ENCODE measurements around the gene SCN7A.

The SCN7A gene

DNA sequence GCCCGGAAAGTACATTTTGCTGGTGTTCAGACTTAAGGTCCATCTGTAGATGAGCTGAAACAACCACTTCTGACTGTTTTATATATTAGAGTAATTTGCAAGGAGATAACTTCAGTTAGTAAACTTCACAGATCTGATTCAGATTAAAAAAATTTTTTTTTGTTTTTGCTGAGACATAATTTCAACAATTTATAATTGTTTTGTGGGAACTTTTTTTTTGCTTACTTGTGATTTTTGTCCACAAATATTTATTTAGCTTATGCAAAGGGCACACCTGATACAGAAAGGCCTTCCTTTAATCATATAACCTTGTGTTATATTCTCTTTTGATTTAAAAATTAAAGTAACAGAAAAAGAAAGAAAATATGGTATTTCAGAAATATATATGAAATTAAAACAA lies 108.7 kb downstream of the SCN7A start:
- no peak for DNase-seq (ENCODE audit: low spot score in 2 of 2)
- ATAC-seq, result no peak
- no peak overlapping the region for H3K27ac Mint-ChIP-seq
- H3K4me3 Mint-ChIP-seq, result no peak overlapping the region
- no peaks in the 10 kb centered on the region for H3K4me1 Mint-ChIP-seq
- no peaks in the 10 kb centered on the region for H3K36me3 Mint-ChIP-seq
- H3K9me3 Mint-ChIP-seq, result peaks cover 4% of the 10 kb centered on the region

DNA sequence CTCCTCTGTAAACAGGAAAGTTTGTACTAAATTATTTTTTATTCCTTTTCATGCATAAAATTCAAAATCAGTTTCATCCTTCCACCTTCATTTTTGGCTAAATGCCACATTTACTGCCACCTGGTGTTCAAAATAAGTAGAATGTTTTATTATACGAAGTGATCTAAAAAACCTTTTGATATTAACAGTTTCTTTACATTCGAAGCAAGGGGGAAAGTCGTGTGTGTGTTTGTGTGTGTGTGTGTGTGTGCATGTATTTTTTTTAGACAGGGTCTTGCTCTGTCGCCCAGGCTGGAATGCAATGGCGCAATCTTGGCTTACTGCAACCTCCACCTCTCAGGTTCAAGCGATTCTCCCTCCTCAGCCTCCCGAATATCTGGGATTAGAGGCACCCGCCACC lies 109.3 kb downstream of the SCN7A start:
- no peak for DNase-seq (ENCODE audit: low spot score in 2 of 2)
- no peak for ATAC-seq
- H3K36me3 Mint-ChIP-seq, result no peaks in the 10 kb centered on the region

DNA sequence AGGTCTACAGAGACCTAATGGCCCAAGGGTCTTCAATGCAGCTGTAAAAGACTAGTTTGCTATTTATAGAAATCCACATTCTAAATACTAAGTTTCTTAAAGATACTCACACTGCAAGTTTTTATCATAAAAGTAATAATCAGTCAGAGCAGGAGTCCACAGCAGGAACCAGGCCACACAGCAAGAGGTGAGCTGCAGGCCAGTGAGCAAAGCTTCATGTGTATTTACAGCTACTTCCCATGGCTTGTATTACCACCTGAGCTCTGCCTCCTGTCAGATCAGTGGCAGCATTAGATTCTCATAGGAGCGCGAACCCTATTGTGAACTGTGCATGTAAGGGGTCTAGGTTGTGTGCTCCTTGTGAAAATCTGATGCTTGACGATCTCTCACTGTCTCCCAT lies 111.6 kb downstream of the SCN7A start:
- peaks cover under 1% of the 10 kb centered on the region for H3K9me3 Mint-ChIP-seq
- ATAC-seq (no peak), DNase-seq (ENCODE audit: low spot score in 2 of 2) (no peak)
- H3K4me3 Mint-ChIP-seq, result no peak overlapping the region
- H3K27ac Mint-ChIP-seq, result no peak overlapping the region
- no peaks in the 10 kb centered on the region for H3K36me3 Mint-ChIP-seq
- H3K4me1 Mint-ChIP-seq, result no peaks in the 10 kb centered on the region

More for the DNA sequence above, 109.3 kb downstream of the SCN7A start:
- Mint-ChIP-seq H3K4me1 (no peaks in the 10 kb centered on the region), H3K27ac (no peak overlapping the region), H3K9me3 (peaks cover 4% of the 10 kb centered on the region), H3K4me3 (no peak overlapping the region)

DNA sequence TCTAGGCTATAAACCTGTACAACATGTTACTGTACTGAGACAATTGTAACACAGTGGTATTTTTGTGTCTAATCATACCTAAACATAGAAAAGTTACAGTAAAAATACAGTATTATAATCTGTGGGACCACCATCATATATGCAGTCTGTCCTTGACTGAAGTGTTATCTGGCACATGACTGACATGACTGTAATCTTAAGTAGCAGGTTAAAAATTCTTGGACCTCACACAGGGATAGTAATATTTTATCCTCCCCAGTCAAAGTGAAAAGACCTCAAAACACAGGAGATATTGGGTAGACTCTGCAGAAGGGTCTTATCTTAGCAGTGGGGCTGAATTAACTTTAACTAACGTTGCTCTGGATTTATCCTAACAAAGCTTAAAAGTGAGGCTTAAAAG lies 113.4 kb downstream of the SCN7A start:
- DNase-seq (ENCODE audit: low spot score in 2 of 2) (no peak), ATAC-seq (no peak)
- no peaks in the 10 kb centered on the region for H3K9me3 Mint-ChIP-seq
- H3K27ac Mint-ChIP-seq, result no peak overlapping the region
- H3K4me1 Mint-ChIP-seq, result no peaks in the 10 kb centered on the region
- H3K36me3 Mint-ChIP-seq, result no peaks in the 10 kb centered on the region
- H3K4me3 Mint-ChIP-seq, result no peak overlapping the region

DNA sequence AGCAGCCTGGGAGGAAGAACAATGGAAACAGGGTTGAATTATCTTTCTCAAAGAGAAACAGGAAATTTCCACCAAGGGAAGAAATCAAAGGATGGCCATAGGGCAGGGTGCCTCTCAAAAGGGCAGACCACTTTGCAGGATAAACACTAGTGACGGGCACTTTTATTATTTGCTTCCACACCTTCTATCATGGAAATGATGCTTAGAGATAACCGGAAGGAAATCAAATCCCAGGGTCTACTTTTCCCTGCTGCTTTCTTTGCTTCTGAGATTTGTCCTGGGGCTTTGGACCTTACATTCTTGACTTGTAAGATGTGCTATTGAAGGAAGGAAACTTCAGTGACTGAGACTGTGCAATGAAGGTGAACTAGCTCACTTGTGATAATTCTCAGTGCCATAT lies 117.2 kb downstream of the SCN7A start:
- Mint-ChIP-seq H3K27ac (no peak overlapping the region), H3K4me3 (no peak overlapping the region), H3K9me3 (no peaks in the 10 kb centered on the region), H3K36me3 (no peaks in the 10 kb centered on the region), H3K4me1 (no peaks in the 10 kb centered on the region)
- DNase-seq (ENCODE audit: low spot score in 2 of 2) (no peak), ATAC-seq (no peak)

DNA sequence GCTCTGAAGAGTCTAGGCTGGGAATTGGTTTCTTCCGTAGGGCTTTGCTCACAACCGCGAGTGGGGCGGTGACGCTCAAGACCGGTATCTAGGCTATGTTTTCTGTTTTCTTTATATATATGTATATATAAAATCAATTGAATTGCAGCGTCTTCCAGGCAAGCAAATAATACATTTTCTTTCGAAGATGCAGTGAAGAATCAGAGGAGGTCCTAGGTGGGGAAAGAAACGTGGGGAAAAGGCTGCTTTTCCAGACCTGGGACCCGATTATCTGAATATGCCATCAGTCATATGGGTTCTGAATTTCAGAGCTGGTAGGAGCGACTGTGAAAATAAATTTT lies 117.6 kb downstream of the SCN7A start:
- no peak overlapping the region for H3K27ac Mint-ChIP-seq
- ATAC-seq (no peak), DNase-seq (ENCODE audit: low spot score in 2 of 2) (no peak)
- no peak overlapping the region for H3K4me3 Mint-ChIP-seq
- no peaks in the 10 kb centered on the region for H3K9me3 Mint-ChIP-seq
- no peaks in the 10 kb centered on the region for H3K4me1 Mint-ChIP-seq
- H3K36me3 Mint-ChIP-seq, result no peaks in the 10 kb centered on the region

DNA sequence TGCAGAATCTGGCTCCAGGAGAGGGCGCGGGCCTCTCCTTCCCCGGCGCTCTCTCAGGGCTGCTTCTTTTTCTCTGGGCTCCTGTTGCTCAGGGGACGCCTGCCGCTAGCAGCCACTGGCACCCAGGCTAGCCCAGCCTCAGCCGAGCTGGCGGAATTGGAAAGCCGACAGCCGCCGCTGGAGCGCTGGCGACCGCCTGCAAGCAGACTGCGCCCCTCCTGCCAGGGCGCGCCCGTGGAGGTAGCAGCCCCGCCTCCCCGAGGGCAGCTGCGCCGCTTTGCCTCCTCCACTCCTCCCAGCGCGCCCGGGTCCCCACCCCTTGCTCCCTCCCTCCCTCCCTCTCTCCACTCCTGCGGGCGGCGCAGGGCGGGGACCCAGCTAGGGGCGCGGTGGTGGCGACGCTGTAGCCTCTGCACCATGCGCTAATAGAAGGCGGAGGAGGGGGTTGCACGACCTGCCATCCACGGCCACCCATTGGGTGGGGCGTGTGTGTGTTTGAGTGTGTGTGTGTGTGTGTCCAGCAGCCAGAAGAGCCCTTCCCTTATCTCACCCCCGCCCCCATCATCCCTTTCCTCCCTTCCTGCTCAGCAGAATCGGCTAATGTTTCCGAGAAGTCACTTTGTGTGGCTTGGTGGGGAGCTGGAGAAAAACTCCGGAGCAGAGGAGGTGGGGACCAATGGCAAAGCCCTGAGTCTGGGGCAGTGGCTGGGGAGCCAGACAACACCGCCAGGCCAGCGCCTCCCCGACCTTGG lies 118.1 kb downstream of the SCN7A start, which contains the start of gene SCN9A:
SCN9A (minus strand) TSS at position 209 of the 752 bp plus-strand sequence. CDS start 64,188 bp downstream, outside the sequence.
- DNase-seq (ENCODE audit: low spot score in 2 of 2) (no peak), ATAC-seq (peak; percentile 55)
- Mint-ChIP-seq H3K4me3 (peak within 1 kb of the TSS; percentile 18), H3K4me1 (no peaks in the 10 kb centered on the region), H3K9me3 (no peaks in the 10 kb centered on the region), H3K27ac (no peak within 1 kb of the TSS), H3K36me3 (no peaks in the 10 kb centered on the region)

DNA sequence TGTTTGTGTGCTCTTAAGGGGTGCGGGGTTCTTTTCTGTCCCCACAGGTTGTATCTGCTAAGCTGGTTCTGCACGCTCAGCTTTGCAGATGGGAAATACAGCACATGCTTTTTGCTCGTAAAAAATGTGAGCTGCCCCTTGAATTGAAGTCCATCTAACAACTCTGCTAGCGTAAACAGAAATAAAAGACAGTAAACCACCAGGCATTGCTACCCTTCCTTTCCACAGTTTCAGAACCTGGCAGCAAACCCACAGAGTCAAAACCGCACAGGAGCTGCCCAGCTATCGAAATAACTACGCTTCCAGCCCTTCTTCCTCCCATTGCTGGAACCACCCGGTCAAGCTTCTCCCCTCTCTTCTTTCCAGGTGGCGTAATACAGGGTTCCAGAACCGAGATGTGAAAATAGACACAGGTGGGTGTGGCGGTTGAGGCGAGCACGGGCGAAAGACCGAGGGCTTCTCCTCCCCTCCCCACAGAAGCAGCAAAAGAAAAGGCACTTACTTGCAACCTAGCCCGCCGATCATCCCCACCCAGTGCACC lies 118.8 kb downstream of the SCN7A start:
- no peaks in the 10 kb centered on the region for H3K36me3 Mint-ChIP-seq
- no peaks in the 10 kb centered on the region for H3K4me1 Mint-ChIP-seq
- H3K27ac Mint-ChIP-seq, result no peak overlapping the region
- no peak for DNase-seq (ENCODE audit: low spot score in 2 of 2)
- peak overlapping the region; percentile 18 for H3K4me3 Mint-ChIP-seq
- no peak for ATAC-seq
- no peaks in the 10 kb centered on the region for H3K9me3 Mint-ChIP-seq

DNA sequence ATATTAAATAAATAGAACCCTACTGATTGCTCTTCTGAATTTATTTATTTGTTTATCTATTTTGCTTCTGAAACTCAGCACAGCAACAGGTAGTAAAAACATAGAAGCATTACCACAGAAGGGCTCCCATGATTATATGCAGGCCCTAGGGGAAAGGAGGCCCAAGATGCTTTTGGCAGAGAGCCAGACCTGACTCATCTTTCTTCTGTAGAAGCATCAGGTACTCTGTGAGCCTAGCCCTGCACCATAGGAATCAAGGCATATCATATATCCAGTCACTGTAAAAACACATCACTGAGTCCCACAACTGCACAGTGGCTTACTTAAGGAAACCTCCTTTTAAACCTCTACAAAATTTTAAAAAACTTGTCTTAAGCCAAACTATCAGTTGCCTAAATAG lies 120.1 kb downstream of the SCN7A start:
- Mint-ChIP-seq H3K4me1 (no peaks in the 10 kb centered on the region), H3K36me3 (no peaks in the 10 kb centered on the region), H3K9me3 (no peaks in the 10 kb centered on the region), H3K27ac (no peak overlapping the region), H3K4me3 (no peak overlapping the region)
- ATAC-seq (no peak), DNase-seq (ENCODE audit: low spot score in 2 of 2) (no peak)

DNA sequence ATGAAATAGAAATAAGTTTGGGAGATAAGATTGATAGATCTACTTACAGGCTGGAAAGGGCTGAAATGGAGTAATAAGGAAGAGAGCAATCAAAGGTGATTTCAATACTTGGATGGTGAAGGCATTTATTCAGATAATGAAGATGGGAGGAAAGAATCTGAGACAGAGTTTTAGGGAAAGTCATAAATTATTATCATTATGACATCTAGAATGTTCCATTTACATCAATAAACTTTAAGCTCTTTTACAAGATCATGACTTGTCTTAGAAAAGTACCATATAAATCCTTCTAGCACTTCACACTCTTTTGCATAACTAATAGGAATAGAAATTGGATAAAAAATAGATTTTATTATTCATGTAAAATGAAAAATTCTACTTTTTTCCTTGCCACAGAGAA lies 120.5 kb downstream of the SCN7A start:
- H3K4me1 Mint-ChIP-seq, result no peaks in the 10 kb centered on the region
- no peaks in the 10 kb centered on the region for H3K36me3 Mint-ChIP-seq
- DNase-seq (ENCODE audit: low spot score in 2 of 2) (no peak), ATAC-seq (no peak)
- H3K9me3 Mint-ChIP-seq, result no peaks in the 10 kb centered on the region
- no peak overlapping the region for H3K27ac Mint-ChIP-seq
- no peak overlapping the region for H3K4me3 Mint-ChIP-seq

DNA sequence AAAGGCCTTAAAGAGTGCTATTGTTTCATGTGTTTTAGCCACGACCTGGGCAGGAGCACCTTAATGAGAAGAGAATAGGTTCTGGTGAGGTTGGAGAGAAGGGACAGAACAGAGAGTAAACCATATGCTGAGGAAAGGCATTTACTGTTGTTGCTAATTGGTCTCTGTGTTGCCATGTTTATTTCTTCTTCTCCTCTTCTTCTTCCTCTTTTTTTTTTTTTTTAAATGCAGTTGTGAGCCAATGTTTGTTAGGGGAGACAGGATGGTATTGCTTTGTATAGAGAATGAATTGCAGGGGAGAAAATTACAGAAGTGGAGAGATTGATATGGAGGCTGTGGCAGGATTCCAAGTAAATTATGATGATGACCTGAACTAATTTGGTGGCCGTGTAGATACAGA lies 120.9 kb downstream of the SCN7A start:
- no peaks in the 10 kb centered on the region for H3K9me3 Mint-ChIP-seq
- no peak for ATAC-seq
- no peak overlapping the region for H3K27ac Mint-ChIP-seq
- no peak for DNase-seq (ENCODE audit: low spot score in 2 of 2)
- H3K4me1 Mint-ChIP-seq, result no peaks in the 10 kb centered on the region
- H3K36me3 Mint-ChIP-seq, result no peaks in the 10 kb centered on the region
- no peak overlapping the region for H3K4me3 Mint-ChIP-seq

DNA sequence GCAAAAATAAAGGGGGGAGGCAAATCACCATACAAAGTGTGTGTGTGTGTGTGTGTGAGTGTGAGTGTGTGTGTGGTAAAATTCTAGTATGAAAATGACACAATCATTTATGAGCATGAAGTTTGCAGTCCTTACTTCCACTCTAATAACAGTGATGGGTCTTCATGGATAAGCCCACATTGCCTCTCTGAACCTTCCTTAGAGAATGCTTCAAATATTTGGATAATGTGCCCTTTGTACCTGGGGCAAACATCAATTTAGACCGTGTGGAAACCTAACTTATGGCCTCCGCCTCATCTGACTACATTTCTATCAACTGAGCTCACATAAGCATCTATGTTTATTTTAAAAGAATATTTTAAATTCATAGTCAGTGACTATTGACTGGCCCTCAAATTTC lies 122.0 kb downstream of the SCN7A start:
- H3K9me3 Mint-ChIP-seq, result peaks cover 5% of the 10 kb centered on the region
- no peaks in the 10 kb centered on the region for H3K36me3 Mint-ChIP-seq
- no peak for DNase-seq (ENCODE audit: low spot score in 2 of 2)
- no peaks in the 10 kb centered on the region for H3K4me1 Mint-ChIP-seq
- no peak overlapping the region for H3K4me3 Mint-ChIP-seq
- no peak for ATAC-seq
- H3K27ac Mint-ChIP-seq, result no peak overlapping the region

DNA sequence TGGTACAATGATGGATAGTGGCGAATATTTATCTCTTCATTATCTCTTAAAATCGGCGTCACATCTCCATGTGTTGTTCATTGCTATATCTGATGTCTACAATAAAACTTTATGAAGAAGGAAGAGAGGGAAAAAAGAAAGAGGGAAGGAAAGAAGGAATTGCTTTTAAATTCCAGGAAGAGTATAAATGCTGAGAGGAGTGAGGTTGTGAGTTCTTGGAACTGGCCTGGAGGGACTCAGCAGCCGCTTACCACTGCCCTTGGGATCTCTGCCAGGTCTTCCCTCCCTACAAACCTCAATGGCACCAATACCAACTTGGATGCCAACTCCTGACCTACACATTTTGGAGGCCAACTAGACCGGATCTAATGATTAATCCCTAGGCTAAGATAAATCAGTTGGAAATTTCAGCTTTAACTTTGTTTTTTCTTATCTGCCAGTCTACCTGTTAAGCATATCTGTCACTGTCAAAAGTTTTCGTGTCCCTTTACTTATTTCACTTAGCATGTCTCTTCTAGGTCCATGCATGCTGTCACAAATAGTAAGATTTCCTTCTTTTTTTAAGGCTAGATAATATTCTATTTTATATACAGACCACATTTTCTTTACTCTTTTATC lies 128.1 kb downstream of the SCN7A start:
- peaks cover 11% of the 10 kb centered on the region for H3K9me3 Mint-ChIP-seq
- no peak overlapping the region for H3K4me3 Mint-ChIP-seq
- H3K36me3 Mint-ChIP-seq, result no peaks in the 10 kb centered on the region
- no peak for DNase-seq (ENCODE audit: low spot score in 2 of 2)
- no peak overlapping the region for H3K27ac Mint-ChIP-seq
- no peak for ATAC-seq
- no peaks in the 10 kb centered on the region for H3K4me1 Mint-ChIP-seq

DNA sequence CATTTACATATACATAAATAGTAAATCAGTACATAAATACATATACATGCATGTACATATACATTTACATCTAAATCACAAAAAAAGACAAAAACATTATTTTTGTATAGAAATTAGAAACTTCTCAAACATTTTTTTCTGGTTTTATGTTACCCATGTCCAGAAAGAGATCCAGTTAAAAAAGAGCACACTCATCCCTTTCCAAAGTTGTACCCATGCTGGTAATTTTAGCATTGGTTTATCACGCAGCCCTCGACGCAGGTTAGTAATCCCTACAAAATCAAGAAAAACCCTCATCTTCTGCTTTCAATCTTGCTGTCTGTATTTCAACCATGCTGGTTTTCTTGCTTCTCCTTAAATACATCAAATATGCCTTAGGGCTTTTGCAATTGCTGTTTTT lies 128.8 kb downstream of the SCN7A start:
- Mint-ChIP-seq H3K36me3 (no peaks in the 10 kb centered on the region), H3K9me3 (peaks cover 11% of the 10 kb centered on the region), H3K4me1 (no peaks in the 10 kb centered on the region), H3K27ac (no peak overlapping the region), H3K4me3 (no peak overlapping the region)
- DNase-seq (ENCODE audit: low spot score in 2 of 2), result no peak
- ATAC-seq, result no peak

DNA sequence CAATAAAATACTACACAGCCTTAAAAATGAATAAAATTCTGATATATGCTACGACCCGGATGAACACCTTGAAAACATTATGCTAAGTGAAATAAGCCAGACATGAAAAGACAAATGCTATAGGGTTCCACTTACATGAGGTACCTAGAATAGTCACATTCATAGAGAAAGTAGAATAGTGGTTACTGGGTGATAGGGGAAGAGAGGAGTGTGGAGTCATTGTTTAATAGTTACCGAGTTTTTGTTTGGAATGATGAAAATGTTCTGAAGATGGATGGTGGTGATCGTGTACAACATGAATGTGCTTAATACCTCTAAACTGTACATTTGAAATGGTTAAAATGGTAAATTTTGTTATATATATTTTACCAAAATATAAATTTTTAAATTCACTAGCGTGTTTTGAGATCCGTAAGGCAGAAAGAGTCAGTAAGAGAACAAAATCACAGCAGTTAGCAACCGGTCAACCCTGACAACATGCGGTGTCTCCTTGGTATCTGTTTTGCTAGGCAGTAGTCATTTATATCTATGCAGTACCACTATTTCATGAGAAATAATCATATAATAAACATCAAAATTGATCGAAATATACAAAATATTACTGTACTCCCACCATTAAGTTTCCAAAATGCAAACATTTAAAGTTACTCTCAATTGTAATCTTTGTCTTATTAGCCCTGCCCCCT lies 129.4 kb downstream of the SCN7A start:
- no peak overlapping the region for H3K4me3 Mint-ChIP-seq
- no peak for DNase-seq (ENCODE audit: low spot score in 2 of 2)
- H3K36me3 Mint-ChIP-seq, result no peaks in the 10 kb centered on the region
- ATAC-seq, result no peak
- peaks cover 11% of the 10 kb centered on the region for H3K9me3 Mint-ChIP-seq
- no peak overlapping the region for H3K27ac Mint-ChIP-seq
- H3K4me1 Mint-ChIP-seq, result no peaks in the 10 kb centered on the region

Data from stimulated activated effector memory CD8-positive, alpha-beta T cell treated with anti-CD3 and anti-CD28 coated beads, Interleukin-12 subunit alpha, Interleukin-12 subunit beta, amount 100 ng/mL, for 72 hours (primary cell).